GM12878 (cell line): Measurements from ENCODE around the gene NRG2.

ENCODE experiments used
- CEBPB ChIP-seq, 2 experiments: fragments of 150-350 bp in 1 of 2; IDR thresholded peaks; 2 replicates each; pipeline ENCODE4 v1.6.1; 2012 to 2014; ENCODE audit warnings: low read depth in 2 of 2, low read length in 2 of 2, borderline replicate concordance in 1 of 2, inconsistent platforms in 1 of 2
- CTCF ChIP-seq, 3 experiments: IDR thresholded peaks in 2 of 3; conservative IDR thresholded peaks in 1 of 3; 2 replicates each; pipeline ENCODE4 v1.5.1; 2011; ENCODE audit warnings: low read depth in 3 of 3, low read length in 3 of 3, mild to moderate bottlenecking in 3 of 3, control low read depth in 2 of 3, moderate library complexity in 2 of 3, inconsistent platforms in 1 of 3, mixed read lengths in 1 of 3; ENCODE audit not compliant: control insufficient read depth in 2 of 3, insufficient read depth in 1 of 3; ENCODE audit errors: extremely low read depth in 1 of 3
- KAT2A ChIP-seq: conservative IDR thresholded peaks from 2 replicates; pipeline ENCODE4 v1.6.1; 2011; ENCODE audit warnings: low read depth, low read length; ENCODE audit not compliant: control insufficient read depth
- MAX ChIP-seq: IDR thresholded peaks from 2 replicates; pipeline ENCODE4 v1.6.1; 2012; ENCODE audit warnings: low read depth, low read length, improper control_type of control experiment
- NFIC ChIP-seq: IDR thresholded peaks from 2 replicates; pipeline ENCODE4 v1.6.1; 2012; ENCODE audit warnings: low read depth, mild to moderate bottlenecking, inconsistent platforms, low read length, moderate library complexity
- NFYB ChIP-seq: IDR thresholded peaks from 2 replicates; pipeline ENCODE4 v1.6.1; 2011; ENCODE audit warnings: low read depth, mild to moderate bottlenecking, low read length, improper control_type of control experiment, moderate library complexity; ENCODE audit not compliant: insufficient read depth
- PAX8 ChIP-seq: fragments of 450-650 bp; IDR thresholded peaks from 2 replicates; pipeline ENCODE4 v1.6.1; 2017; ENCODE audit warnings: mild to moderate bottlenecking, moderate library complexity
- POLR2A ChIP-seq: IDR thresholded peaks from 2 replicates; pipeline ENCODE4 v1.6.1; 2011; ENCODE audit warnings: low read depth, mild to moderate bottlenecking, low read length
- ZBTB11 ChIP-seq: fragments of 450-650 bp; formaldehyde crosslinking; IDR thresholded peaks from 2 replicates; pipeline ENCODE4 v1.5.0; 2022; ENCODE audit warnings: mild to moderate bottlenecking, missing genetic modification characterization
- ZNF24 ChIP-seq: fragments of 450-650 bp; IDR thresholded peaks from 2 replicates; pipeline ENCODE4 v1.6.1; 2017; ENCODE audit warnings: antibody characterized with exemption, mild to moderate bottlenecking
- ZNF274 ChIP-seq: IDR thresholded peaks from one replicate; pipeline ENCODE4 v1.8.0; 2011; ENCODE audit not compliant: insufficient read length, insufficient read depth

- TF ChIP-seq NFYB = no peak
- no peak for TF ChIP-seq POLR2A
- TF ChIP-seq ZNF274 = no peak
- TF ChIP-seq NFIC = no peak
- no peak for TF ChIP-seq KAT2A
- TF ChIP-seq ZBTB11 (CRISPR knock-in tag) = no peak
- no peak for TF ChIP-seq PAX8
- no peak for TF ChIP-seq CTCF (IDR thresholded peaks at IDR 0.05 in 2 of 3, conservative IDR thresholded peaks at IDR 0.05 in 1 of 3; ENCODE audit: control insufficient read depth in 2 of 3, extremely low read depth in 1 of 3, insufficient read depth in 1 of 3, low read depth in 3 of 3, low read length in 3 of 3)
- no peak for TF ChIP-seq CEBPB (IDR thresholded peaks at IDR 0.05; ENCODE audit: borderline replicate concordance in 1 of 2, low read depth in 2 of 2, low read length in 2 of 2)
- no peak for TF ChIP-seq ZNF24
- no peak for TF ChIP-seq MAX
These were observed 228.3 kb downstream of the NRG2 start for GRCh38 chr5:139814704-139815280.
